ENCODE data around the gene CLEC5A.
A peak's percentile ranks its signal among the peaks of the same experiment; 100 is the strongest.

Gene CLEC5A

DNA sequence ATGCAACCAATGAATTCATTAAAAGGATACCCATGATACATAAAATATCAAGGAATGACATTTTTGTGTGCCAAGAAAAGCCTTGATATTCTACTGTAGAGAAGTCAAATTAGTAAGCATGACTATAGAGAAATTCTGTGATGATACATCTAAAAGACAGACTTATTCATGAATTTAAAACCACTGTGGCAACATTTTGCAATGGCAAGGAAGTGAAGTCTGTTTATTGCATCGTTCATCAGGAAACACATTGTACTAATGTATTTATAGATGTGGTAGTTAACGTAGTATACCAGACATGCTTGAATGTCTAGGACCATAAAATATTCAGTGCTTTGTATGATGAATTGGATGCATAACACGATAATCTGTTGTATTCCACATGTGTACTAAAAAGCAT, 9.3 kb upstream of the CLEC5A start:
- Histone ChIP-seq H3K36me3 (no peaks in the 10 kb centered on the region), H3K4me3 (ENCODE audit: low read depth in 1 of 2, low read length in 1 of 2) (no peak overlapping the region), H3K27me3 (no peaks in the 10 kb centered on the region), H3K27ac (peak overlapping the region; percentile 61), H3K9me3 (no peaks in the 10 kb centered on the region), H3K4me1 (ENCODE audit: control insufficient read depth in 1 of 2, insufficient read depth in 1 of 2, low read depth in 1 of 2, low read length in 1 of 2) (peaks cover 47 to 49% of the 10 kb centered on the region in 2 experiments)
- no peak for TF ChIP-seq CTCF (IDR thresholded peaks at IDR 0.05)

- Histone ChIP-seq H3K36me3 (no peaks in the 10 kb centered on the region), H3K4me3 (ENCODE audit: low read depth in 1 of 2, low read length in 1 of 2) (no peak overlapping the region), H3K4me1 (ENCODE audit: control insufficient read depth in 1 of 2, insufficient read depth in 1 of 2, low read depth in 1 of 2, low read length in 1 of 2) (peaks cover 45 to 46% of the 10 kb centered on the region in 2 experiments)
Observed at GRCh38 chr7:141954334-141954733, 7.6 kb upstream of the CLEC5A start.

GRCh38 chr7:141952461-141952860, 5.7 kb upstream of the CLEC5A start:
- TF ChIP-seq CTCF (IDR thresholded peaks at IDR 0.05) = no peak

More at GRCh38 chr7:141954334-141954733, 7.6 kb upstream of the CLEC5A start:
- Histone ChIP-seq H3K27me3 (no peaks in the 10 kb centered on the region), H3K27ac (peak overlapping the region; percentile 53), H3K9me3 (no peaks in the 10 kb centered on the region)
- TF ChIP-seq CTCF (IDR thresholded peaks at IDR 0.05) = no peak

GRCh38 chr7:141950806-141951205, 4.0 kb upstream of the CLEC5A start:
- no peaks in the 10 kb centered on the region for H3K27me3 ChIP-seq
- peak overlapping the region; percentile 16 for H3K27ac ChIP-seq
- H3K9me3 ChIP-seq = no peaks in the 10 kb centered on the region
- H3K4me3 ChIP-seq (ENCODE audit: low read depth in 1 of 2, low read length in 1 of 2) = no peak overlapping the region
- no peak for TF ChIP-seq CTCF (IDR thresholded peaks at IDR 0.05)
- peaks cover 65 to 71% of the 10 kb centered on the region in 2 experiments for H3K4me1 ChIP-seq (ENCODE audit: control insufficient read depth in 1 of 2, insufficient read depth in 1 of 2, low read depth in 1 of 2, low read length in 1 of 2)
- H3K36me3 ChIP-seq = no peaks in the 10 kb centered on the region

More at GRCh38 chr7:141952461-141952860, 5.7 kb upstream of the CLEC5A start:
- Histone ChIP-seq H3K27ac (no peak overlapping the region), H3K4me1 (ENCODE audit: control insufficient read depth in 1 of 2, insufficient read depth in 1 of 2, low read depth in 1 of 2, low read length in 1 of 2) (peaks cover 63 to 65% of the 10 kb centered on the region in 2 experiments), H3K36me3 (no peaks in the 10 kb centered on the region), H3K4me3 (ENCODE audit: low read depth in 1 of 2, low read length in 1 of 2) (no peak overlapping the region), H3K27me3 (no peaks in the 10 kb centered on the region), H3K9me3 (no peaks in the 10 kb centered on the region)

GRCh38 chr7:141949911-141950310, 3.1 kb upstream of the CLEC5A start:
- Histone ChIP-seq H3K27me3 (no peaks in the 10 kb centered on the region), H3K9me3 (no peaks in the 10 kb centered on the region), H3K4me3 (ENCODE audit: low read depth in 1 of 2, low read length in 1 of 2) (no peak overlapping the region), H3K36me3 (no peaks in the 10 kb centered on the region), H3K27ac (no peak overlapping the region), H3K4me1 (ENCODE audit: control insufficient read depth in 1 of 2, insufficient read depth in 1 of 2, low read depth in 1 of 2, low read length in 1 of 2) (peaks cover 68 to 75% of the 10 kb centered on the region in 2 experiments)
- TF ChIP-seq CTCF (IDR thresholded peaks at IDR 0.05) = no peak

- no peak for TF ChIP-seq CTCF (IDR thresholded peaks at IDR 0.05)
Observed at GRCh38 chr7:141949451-141949850, 2.7 kb upstream of the CLEC5A start.

More at GRCh38 chr7:141949451-141949850, 2.7 kb upstream of the CLEC5A start:
- no peaks in the 10 kb centered on the region for H3K36me3 ChIP-seq
- no peaks in the 10 kb centered on the region for H3K27me3 ChIP-seq
- no peaks in the 10 kb centered on the region for H3K9me3 ChIP-seq
- no peak overlapping the region for H3K4me3 ChIP-seq (ENCODE audit: low read depth in 1 of 2, low read length in 1 of 2)
- H3K27ac ChIP-seq = no peak overlapping the region
- H3K4me1 ChIP-seq (ENCODE audit: control insufficient read depth in 1 of 2, insufficient read depth in 1 of 2, low read depth in 1 of 2, low read length in 1 of 2) = peaks cover 73 to 76% of the 10 kb centered on the region in 2 experiments
